Activated CD8-positive, alpha-beta memory T cell treated with anti-CD3 and anti-CD28 coated beads, Interleukin-2, amount 50 U/mL, for 24 hours (primary cell): ENCODE measurements around the gene TMEM167A.
"Not testable (repeated sequence)": the region's sequence is repeated elsewhere in the genome, so short reads cannot be mapped to it uniquely, and the experiment has no call there.

ENCODE experiments used
- DNase-seq: peaks from one replicate; pipeline ENCODE4 v3.0.0-alpha.2; 2020; ENCODE audit errors: extremely low read depth

Gene TMEM167A

DNA sequence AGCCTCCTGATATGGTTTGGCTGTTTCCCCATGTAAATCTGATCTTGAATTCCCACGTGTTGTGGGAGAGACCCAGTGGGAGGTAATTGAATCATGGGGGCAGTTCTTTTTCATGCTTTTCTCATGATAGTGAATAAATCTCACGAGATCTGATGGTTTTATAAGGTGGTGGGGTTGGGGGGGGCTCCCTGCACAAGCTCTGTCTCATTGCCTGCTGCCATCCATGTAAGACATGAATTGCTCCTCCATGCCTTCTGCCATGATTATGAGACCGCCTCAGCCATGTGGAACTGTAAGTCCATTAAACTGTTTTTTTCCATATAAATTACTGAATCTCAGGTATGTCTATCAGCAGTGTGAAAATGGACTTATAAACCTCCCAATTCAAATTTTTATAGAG, 13.0 kb upstream of the TMEM167A start:
- DNase-seq = no peak

DNA sequence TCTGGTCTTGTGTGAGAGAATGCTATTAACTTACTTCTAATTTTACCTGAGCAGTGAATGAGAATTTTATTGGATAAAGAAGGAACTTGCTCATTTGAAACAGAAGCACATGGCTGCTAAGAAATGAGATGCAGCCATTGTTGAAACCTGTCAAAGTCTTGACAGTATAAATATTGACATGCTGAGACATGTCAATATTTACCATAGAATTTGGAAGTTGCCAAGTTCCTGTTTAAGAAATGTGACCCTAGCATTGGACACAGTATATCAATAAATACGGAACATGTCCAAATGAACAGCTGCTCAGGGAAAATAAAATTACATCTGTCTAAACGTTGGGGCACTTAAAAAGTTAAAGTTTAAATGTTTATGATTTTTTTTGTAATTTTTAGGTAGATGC, 7.9 kb upstream of the TMEM167A start:
- DNase-seq = no peak

DNA sequence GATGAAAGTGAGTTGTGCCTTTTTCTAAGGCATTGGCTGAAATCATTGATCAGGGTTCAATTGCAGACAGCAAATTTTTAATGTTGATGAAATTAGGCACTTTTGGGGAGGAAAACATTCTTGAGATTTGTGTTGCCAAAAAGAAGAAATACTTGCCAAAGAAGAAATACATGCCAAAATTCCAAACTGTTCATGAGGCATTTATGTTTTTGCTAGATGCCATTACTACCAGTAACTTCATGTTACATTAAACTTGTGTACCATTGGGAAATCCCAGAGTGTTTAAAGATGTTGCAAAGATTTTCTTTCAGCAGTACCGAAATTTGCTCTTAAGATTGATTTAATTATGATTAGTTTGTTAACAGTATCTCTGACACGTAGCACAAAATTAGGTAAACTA, 7.1 kb upstream of the TMEM167A start:
- no peak for DNase-seq

DNA sequence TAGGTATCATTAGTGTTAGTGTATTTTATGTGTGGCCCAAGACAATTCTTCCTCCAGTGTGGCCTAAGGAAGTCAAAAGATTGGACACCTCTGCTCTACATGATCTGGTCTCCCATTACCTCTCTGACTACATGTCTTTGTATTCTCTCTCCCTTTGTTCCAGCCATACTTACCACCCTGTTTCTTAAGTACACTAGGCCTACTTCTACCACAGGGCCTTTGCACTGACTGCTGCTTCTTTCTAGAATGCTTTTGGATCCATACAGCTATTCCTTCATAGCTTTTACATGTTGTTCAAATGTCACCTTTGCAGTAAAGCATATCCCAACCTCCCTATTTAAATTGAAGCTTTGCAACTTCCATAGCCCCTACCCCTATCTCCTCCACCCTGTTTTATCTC, 5.6 kb upstream of the TMEM167A start:
- DNase-seq = no peak

- no peak for DNase-seq
Observed at GRCh38 chr5:83077662-83078261, 568 bp upstream of the TMEM167A start.

DNA sequence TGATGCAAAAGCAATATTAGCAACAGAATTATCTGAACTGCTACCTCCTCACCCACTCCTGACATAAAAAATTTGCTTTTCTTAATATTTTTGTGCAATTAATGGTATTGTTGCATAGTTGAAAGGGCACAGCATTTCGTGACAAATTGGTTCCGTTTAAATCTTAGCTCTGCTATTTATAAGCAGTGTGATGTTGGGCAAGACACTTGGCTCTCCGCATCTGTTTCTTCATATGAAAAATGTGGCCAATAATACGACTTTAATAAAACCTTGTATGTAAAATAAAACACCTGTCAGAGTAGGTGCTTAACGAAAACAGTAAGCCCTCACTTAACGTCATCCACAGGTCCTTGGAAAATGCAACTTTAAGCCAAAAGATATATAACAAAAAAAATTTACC, 4.2 kb downstream of the TMEM167A start:
- no peak for DNase-seq

GRCh38 chr5:83071286-83072051, 5.7 kb downstream of the TMEM167A start:
- DNase-seq = no peak

GRCh38 chr5:83069096-83069799, 7.9 kb downstream of the TMEM167A start:
- no peak for DNase-seq

GRCh38 chr5:83067377-83067776, 9.8 kb downstream of the TMEM167A start:
- not testable (repeated sequence) for DNase-seq

- DNase-seq = no peak
Observed at GRCh38 chr5:83066548-83067110, 10.6 kb downstream of the TMEM167A start.

- no peak for DNase-seq
Observed at GRCh38 chr5:83059341-83059740, 17.9 kb downstream of the TMEM167A start.

GRCh38 chr5:83058726-83059125, 18.5 kb downstream of the TMEM167A start:
- DNase-seq = no peak

DNA sequence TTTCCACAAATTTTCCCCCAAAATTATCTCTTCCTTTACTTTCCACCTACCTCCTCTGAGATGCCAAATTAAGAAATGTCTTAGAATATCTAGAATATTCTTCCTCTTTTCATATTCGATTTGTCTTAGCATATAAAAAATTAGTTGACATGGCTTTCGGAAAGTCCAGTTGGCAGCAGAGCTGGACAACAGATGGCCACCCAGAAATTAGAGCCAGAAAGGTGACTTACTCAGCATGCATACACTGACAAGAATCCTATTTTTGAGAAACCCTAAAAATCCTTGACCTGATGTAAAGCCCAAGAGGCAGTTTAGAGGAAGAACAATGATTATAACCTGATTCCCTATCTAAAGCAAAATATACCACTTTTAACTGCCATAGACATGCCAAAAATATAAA, 22.0 kb downstream of the TMEM167A start:
- no peak for DNase-seq

DNA sequence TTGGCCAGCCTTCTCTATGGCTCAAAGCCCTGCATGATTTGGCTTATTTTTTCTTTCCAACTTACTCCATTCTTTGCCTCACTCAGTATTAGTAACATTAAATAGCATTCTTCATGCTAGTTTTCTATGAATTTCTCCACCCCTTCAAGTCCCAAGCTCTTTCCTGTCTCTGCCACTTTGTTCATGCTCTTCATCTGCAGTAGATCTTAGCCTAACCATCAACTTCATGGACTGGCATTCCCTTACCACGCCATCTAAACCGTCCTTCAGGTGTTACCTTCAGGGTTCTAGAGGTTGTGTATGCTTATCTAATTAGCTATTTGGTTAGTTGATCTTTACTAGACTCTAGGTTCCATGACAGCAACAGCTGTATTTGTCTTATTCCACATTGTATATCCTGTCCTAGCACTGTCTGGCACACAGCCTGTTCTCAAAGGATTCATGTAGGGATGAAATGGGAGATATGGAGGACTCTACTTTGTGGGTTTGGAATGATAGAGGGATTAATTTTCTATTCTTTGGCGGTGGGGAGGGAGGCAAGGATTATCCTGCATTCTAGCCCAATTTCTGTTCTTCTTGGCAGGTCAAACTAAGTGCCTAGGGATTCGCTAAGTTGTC, 26.4 kb downstream of the TMEM167A start:
- no peak for DNase-seq

GRCh38 chr5:83049370-83049885, 27.8 kb downstream of the TMEM167A start:
- DNase-seq = no peak

DNA sequence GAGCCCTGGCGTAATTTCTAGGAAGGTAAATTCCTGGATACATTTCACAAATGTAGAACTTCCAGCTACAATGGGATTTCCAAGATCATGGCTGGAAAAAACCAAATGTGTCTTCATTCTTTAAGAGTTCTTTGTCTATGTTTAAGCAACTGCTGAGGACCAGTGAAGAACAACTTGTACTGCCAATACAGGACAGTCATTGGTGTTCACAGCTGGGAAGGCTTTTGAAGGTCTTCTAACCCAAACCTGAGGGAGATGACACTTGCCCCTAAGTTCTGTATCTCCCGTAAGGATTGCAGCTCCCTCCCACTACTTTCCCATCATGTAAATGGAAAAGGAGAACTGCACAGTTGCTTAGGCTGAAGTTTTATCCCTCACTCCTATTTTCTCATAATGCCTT, 28.4 kb downstream of the TMEM167A start:
- no peak for DNase-seq

DNA sequence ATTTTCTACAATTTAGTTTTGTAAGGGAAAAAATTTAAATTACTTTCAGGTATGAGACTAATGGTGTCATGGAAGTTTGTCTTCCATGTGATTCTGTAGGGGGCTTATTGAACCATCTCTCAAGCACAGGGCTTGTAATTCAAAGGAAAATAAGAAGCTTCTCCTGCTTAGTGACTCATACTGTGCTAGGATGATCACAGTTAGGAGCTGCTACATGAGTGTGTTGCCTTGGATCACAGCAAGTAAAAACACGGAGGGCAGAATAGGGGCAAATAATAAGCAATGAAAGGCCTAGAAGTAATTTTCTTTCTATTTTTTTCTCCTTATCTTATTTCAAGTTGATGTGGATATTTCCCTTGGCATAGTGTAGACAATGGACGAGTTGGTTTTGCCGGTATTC, 28.9 kb downstream of the TMEM167A start:
- no peak for DNase-seq

DNA sequence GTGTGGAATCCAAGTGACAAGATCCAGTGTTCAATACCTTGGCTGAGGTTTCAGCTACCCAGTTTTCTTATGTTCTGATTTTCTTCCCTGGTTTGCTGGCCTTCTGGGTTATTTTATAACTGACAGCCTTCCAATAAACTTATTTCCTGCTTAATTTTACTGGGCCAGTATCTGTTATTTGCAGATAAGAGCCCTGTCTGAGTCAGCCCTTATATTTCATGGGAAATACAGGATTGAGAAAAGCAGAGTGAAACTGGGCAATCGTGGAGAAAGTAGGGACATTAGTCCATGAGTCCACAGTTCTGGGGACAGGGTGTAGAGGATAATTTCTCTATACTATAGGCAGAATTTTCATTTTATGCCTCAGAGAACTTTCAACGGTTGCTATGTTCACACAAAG, 32.3 kb downstream of the TMEM167A start:
- no peak for DNase-seq

- no peak for DNase-seq
Observed at GRCh38 chr5:83042507-83042906, 34.7 kb downstream of the TMEM167A start.

DNA sequence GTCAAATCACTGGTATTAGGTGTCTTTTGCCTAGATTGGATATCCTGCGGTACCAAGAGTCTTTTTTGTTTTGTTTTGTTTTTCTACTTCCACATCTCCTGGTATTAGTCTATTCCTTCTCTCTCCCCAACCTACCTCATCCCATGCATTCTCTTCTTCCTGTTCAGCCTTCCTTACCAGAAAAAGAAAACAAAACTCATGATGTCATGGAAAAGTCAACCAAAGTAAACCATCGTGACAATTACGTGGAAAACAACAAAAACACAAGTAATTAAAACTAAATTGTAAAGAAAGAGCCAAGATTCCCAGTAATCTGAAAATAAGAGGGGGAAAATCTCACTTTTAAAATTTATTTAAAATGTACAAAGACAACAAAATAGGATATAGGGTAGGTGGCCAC, 38.3 kb downstream of the TMEM167A start:
- DNase-seq = no peak

GRCh38 chr5:83036991-83037575, 40.1 kb downstream of the TMEM167A start:
- DNase-seq = no peak
